HG03095 (cell line): ENCODE data around the gene NCKAP5.
"Not testable (repeated sequence)": the region's sequence is repeated elsewhere in the genome, so short reads cannot be mapped to it uniquely, and the experiment has no call there.

Experiments used
- ATAC-seq: cut with Tn5 transposase; IDR thresholded peaks from one replicate; pipeline ENCODE4 v1.9.1; 2021; ENCODE audit warnings: moderate library complexity; ENCODE audit not compliant: unreplicated experiment

NCKAP5 gene

GRCh38 chr2:132701810-132702209, 866.5 kb downstream of the NCKAP5 start:
- no peak for ATAC-seq

GRCh38 chr2:132699802-132700201, 868.5 kb downstream of the NCKAP5 start:
- not testable (repeated sequence) for ATAC-seq

DNA sequence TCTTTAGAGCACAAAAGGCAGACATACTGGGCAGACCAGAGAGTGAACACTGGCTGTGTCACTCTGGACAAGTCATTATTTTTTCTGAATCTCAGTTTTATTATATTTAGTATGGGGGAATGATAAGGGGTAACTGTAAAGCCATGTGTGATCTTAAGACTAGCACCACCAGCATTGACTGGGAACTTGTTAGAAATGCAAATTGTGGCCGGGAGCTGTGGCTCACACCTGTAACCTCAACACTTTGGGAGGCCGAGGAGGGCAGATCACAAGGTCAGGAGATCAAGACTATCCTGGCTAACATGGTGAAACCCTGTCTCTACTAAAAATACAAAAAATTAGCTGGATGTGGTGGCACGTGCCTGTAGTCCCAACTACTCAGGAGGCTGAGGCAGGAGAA, 869.9 kb downstream of the NCKAP5 start:
- not testable (repeated sequence) for ATAC-seq

DNA sequence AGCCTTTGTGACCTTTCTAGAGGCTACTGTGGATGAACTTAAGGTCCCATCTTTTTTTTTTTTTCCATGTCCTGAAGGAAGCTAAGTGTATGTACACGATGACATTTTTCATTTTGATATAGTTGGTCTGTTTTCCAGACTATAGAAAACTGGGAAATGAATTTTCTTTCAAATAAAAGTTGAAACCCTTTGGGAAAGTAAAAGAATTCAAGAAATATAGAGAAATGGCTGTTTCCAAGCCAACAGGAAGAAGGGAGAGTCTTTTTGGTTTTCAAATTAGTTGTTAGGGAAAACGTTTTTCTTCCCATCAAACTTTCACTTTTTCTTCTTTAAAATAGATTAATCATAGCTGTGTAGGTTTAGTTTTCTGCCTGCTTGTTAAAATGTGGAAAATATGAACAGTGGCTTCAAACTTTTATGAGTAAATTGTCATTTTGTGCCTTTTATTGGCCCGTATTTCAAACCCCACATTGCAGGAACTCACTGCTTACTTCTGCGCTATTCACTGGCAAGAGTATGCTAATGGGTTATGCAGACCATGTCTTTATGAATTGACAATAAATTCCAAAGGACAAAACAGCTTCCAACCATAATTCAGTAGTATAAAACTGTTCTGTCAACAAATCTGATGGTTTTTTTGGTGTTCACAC, 870.6 kb downstream of the NCKAP5 start:
- no peak for ATAC-seq

DNA sequence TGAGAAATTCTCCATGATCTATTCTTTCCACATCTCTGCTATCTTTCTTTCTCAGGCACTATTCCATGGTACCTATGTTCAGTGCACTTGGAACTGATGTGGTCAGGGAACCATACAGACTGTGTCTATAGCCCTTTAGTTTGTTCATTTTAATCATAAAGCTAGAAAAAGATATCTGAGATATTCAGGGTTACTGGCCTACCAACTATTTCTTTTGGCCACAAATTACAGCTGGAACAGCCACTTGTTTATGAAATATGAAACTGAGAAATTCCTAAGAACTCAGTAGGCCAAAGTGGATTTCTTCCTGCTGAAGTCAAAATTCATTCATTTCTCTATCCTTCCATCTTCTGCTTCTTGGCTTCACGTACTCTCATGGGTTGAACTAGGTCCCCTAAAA, 875.4 kb downstream of the NCKAP5 start:
- ATAC-seq: no peak

DNA sequence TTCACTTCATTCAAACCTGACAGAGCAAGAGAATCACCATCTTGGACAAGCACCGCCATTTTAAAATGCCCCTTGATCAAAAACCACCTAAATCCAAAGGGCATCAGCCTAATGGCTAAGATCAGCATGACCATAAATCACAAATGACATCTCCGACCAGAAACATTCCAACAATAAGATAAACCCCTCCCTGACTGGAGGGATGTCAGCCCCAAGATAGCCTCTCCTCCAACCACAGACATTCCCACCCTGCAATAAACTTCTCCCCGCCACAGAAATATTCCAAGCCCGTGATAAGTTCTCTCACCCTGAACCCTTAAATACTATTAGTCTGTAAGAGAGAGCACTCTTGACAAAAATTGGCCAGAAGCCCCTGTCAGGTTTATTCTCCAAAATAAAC, 876.7 kb downstream of the NCKAP5 start:
- ATAC-seq: no peak

DNA sequence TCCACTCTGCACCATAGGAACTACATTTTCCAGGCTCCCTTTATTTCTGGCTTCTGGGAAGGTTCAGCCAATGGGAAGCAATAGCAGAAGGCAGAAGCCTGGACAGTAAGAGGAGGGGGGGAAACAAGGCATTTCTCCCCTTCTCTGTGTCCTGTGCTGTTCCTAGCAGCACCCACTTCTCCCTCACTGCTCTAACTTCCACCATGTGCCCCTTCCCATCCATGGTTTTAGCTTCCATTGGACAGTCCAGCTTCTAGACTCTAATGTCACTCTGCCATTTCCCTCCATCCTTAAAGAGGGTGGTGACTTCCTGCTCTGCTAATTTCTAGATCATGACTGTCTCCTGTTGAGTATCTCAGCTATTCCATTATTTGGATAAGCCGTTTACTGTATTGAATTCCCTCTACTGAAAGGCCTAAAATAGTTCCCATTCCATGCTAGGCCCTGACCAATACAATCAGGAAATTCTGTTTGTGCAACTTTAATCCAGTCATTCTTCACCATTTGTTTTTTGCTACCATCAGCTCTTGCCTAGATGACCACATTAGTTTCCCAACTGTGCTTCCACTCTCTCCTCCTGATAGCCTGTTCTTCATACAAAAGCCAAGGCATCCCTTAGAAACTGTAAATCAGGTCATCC, 877.5 kb downstream of the NCKAP5 start:
- ATAC-seq: no peak

- ATAC-seq: no peak
Observed at GRCh38 chr2:132681766-132682165, 886.5 kb downstream of the NCKAP5 start.

DNA sequence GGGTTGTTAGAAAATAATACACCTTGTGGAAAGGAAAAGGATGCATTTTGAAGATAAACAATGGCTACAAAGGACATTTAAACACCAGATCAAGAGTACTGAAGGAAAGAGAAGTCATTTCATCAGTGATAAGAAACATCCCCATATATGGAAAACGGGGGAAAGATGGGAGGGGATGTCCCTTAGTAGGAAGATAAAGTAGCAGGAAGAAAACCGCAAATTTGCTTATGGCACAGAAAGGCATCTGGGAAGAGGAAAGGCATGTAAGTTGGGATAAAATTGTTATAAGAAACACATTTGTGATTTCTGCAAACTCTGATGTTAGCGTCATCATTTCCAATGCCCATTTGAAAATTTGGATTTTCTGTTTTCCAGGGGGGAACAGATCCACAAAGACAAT, 887.7 kb downstream of the NCKAP5 start:
- ATAC-seq: no peak

- ATAC-seq: no peak
Observed at GRCh38 chr2:132678483-132678882, 889.8 kb downstream of the NCKAP5 start.

- ATAC-seq: no peak
Observed at GRCh38 chr2:132677661-132678060, 890.6 kb downstream of the NCKAP5 start.

GRCh38 chr2:132676999-132677398, 891.3 kb downstream of the NCKAP5 start:
- no peak for ATAC-seq

- ATAC-seq: no peak
Observed at GRCh38 chr2:132671151-132671835, 897.0 kb downstream of the NCKAP5 start.

DNA sequence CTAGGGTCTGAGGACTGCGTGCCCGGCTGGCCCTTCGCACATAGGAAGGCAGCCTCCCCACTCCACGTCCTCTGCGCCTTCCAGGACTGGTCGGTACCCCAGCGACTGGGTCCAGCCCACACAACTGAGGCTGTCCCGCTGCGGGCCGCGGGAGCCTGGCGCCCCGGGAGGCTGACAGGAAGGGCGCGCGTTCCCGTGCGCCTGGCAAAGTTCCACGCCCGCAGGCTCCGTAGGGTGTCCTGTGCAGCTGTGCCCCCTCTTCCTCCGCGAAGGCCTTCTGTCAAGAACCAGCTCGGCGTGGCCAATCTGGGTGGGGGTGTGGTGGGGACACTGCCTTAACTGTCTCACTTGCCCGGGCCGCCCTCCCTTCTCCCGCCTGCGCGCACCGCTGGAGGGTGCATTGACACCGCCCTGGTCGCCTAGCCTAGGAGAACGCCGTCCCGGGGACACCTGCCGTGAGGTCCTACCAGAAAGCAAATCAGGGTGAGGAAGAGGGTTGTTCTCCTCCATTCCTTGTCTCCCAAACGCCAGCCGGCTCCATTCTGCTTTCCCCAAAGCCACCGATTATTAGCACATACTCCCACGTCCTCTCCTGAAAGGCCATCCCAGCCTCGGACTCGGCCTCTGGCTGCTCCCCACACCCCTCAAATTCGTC, 897.6 kb downstream of the NCKAP5 start:
- ATAC-seq: no peak

- no peak for ATAC-seq
Observed at GRCh38 chr2:132669908-132670495, 898.3 kb downstream of the NCKAP5 start, which contains the start of gene LYPD1. Gene LYPD1 (minus strand): TSS chr2:132670205. CDS start chr2:132669932, 273 bp downstream.

DNA sequence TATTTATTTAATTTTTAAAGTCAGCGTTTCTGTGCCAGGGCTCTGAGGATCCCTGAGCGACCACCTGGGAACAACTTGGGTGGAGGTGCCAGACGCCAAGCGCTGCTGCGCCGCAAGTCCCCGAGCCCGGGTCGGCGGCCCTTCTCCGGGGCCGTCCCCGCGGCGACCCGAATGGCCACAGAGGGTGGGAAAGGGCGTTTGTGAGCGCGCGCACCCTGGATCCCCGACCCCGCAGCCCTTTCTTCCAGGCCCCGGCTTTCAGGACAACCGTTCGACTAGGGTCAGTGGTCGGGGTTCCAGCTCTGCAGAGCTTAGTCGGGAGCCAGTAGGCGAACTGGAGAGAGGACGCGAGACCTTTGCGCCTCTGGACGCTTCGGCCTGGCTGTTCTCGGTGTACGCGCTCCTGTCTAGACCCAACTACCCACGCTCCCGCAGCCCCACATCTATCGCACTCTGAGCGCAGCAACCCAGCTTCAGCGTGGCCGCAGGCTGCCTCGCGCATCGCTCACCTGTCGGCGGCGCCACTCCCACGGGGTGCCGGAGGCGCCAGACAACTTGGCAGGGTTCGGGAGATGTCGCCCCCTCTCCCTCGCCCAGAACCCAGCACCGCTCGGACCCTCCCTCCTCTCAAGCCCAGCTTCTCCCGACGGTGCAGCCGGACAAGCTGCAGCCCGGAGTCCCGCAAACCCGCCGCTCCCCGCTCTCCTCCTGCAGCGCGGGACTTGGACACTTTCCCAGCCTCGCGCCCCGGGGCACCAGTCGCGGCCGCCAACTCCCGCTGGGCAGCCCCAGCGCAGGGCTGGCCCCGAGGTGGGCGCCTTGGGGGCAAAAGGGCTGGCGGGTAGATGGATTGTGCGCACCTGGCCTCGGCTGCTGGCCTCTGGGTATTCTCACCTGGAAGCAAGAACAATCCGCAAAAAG, 899.0 kb downstream of the NCKAP5 start:
- ATAC-seq: no peak

DNA sequence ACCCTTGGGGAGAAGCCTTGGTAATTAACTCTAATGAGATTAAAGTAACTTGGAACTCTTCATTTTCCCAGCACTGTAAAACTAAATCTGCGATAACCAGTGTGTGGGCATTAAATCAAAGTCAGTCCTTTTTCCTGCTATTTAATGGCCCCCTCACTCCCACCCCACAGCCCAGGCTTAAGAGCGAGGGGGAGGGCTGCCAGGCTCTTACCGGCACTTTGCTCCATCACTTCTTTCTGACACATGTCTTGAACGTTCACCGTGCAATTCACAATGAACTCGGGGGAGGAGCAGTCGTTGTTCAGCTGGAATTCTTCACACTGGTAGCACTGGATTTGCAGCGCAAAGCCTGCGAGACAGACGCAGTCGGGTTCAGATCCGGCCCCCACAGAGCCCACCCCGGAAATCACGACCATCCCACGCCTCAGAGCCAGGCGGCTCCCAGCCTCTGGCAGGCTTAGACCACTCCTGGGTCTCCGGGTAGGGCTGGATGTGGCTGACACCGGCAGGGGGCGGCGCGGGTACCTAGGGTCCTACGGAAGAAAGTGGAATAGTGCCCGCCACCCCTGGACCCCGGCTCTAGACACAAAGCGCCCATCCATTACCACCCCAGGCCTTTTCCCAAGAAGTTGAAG, 900.0 kb downstream of the NCKAP5 start:
- no peak for ATAC-seq

- no peak for ATAC-seq
Observed at GRCh38 chr2:132667706-132668105, 900.6 kb downstream of the NCKAP5 start.

- no peak for ATAC-seq
Observed at GRCh38 chr2:132665401-132666140, 902.7 kb downstream of the NCKAP5 start.
